K562 (cell line): Measurements from ENCODE around the gene STX3. TPM values are rescaled to one million over a fixed set of nuclear protein-coding genes. Genes with fewer than 3 reads are reported as not detected.

Experiments
- ATAC-seq: fragments of 200-7000 bp; cut with Tn5 transposase; 3 replicates; pipeline ENCODE4 v1.9.1; 2020; ENCODE audit warnings: moderate library complexity
- BruUV-seq: library from RNA; stranded (reverse); fragments of 400-500 nt; replicated peaks from 2 replicates; lab custom pipeline; 2021; lab: Mats Ljungman, UMichigan
- CTCF ChIA-PET: fragments of 300-600 bp; formaldehyde crosslinking; extraction: SDS; loops from one replicate; lab custom pipeline; 2021; ENCODE audit warnings: low intra/inter-chr PET ratio; lab: Yijun Ruan, JAX
- POLR2A ChIA-PET: fragments of 300-600, 350-650 bp; sonication (Branson Sonifier 250); formaldehyde crosslinking; extraction: SDS; loops from one replicate; lab custom pipeline; 2021; ENCODE audit warnings: antibody characterized with exemption, inconsistent platforms; lab: Yijun Ruan, JAX
- DNase-seq, 4 experiments: peaks; one replicate each; pipeline versions ENCODE4 v3.0.0 to v3.0.0-alpha.2; 2011 to 2018; ENCODE audit warnings: low spot score in 3 of 4, mixed read lengths in 3 of 4; ENCODE audit errors: extremely low read depth in 1 of 4
- FAIRE-seq: peaks from 2 replicates; lab custom pipeline; 2011; peaks lifted over from hg19 to GRCh38; lab: Jason Lieb, UNC
- H2AFZ ChIP-seq: 2 replicates; pipeline ENCODE4 v1.6.0; 2011; ENCODE audit warnings: low read depth, low read length, control low read depth, inconsistent platforms
- H3K27ac ChIP-seq: fragments of 200-600 bp; 3 replicates; pipeline ENCODE4 v1.8.0; 2011; ENCODE audit warnings: low read depth, mild to moderate bottlenecking, control low read depth, inconsistent platforms, low read length, moderate library complexity, mixed read lengths; ENCODE audit errors: extremely low read depth
- H3K27me3 ChIP-seq, 2 experiments: fragments of 300-600 bp in 1 of 2; 2 replicates in 1 of 2; 3 replicates in 1 of 2; pipeline versions ENCODE4 v1.6.0 to v1.8.0; 2011; ENCODE audit warnings: inconsistent platforms in 2 of 2, low read length in 2 of 2, mild to moderate bottlenecking in 1 of 2, mixed read lengths in 1 of 2, moderate library complexity in 1 of 2; ENCODE audit not compliant: control insufficient read depth in 2 of 2, insufficient read depth in 2 of 2
- H3K36me3 ChIP-seq: fragments of 300-600 bp; 3 replicates; pipeline ENCODE4 v1.8.0; 2011; ENCODE audit warnings: mild to moderate bottlenecking, low read length, inconsistent platforms; ENCODE audit not compliant: control insufficient read depth, insufficient read depth
- H3K4me1 ChIP-seq, 2 experiments: fragments of 200-600 bp in 1 of 2; replicated peaks in 1 of 2; 2 replicates in 1 of 2; 3 replicates in 1 of 2; pipeline versions ENCODE4 v1.5.1 to v1.8.0; 2011; ENCODE audit warnings: inconsistent platforms in 2 of 2, low read length in 2 of 2, mild to moderate bottlenecking in 1 of 2, mixed read lengths in 1 of 2, moderate library complexity in 1 of 2; ENCODE audit not compliant: control insufficient read depth in 2 of 2, insufficient read depth in 2 of 2
- H3K4me2 ChIP-seq: 2 replicates; pipeline ENCODE4 v1.6.1; 2011; ENCODE audit warnings: low read length, control low read depth, inconsistent platforms, mixed read lengths; ENCODE audit not compliant: insufficient read depth
- H3K4me3 ChIP-seq: fragments of 200-600 bp; sonication (generic), shearing (Covaris generic); 2 replicates; pipeline ENCODE4 v1.5.1; 2016; ENCODE audit warnings: control low read depth, inconsistent platforms
- H3K79me2 ChIP-seq: fragments of 200-600 bp; 3 replicates; pipeline ENCODE4 v1.8.0; 2011; ENCODE audit warnings: low read length, inconsistent platforms; ENCODE audit not compliant: control insufficient read depth, insufficient read depth
- H3K9ac ChIP-seq, 2 experiments: 2 replicates each; pipeline versions ENCODE4 v1.6.0 to v1.6.1; 2011; ENCODE audit warnings: low read depth in 2 of 2, low read length in 2 of 2, control low read depth in 1 of 2, inconsistent platforms in 1 of 2, mild to moderate bottlenecking in 1 of 2, mixed read lengths in 1 of 2; ENCODE audit not compliant: insufficient read depth in 1 of 2
- H3K9me1 ChIP-seq: one replicate; pipeline ENCODE4 v1.6.0; 2011; ENCODE audit warnings: inconsistent platforms, mild to moderate bottlenecking, low read length, moderate library complexity; ENCODE audit not compliant: control insufficient read depth, insufficient read depth
- H3K9me3 ChIP-seq: replicated peaks from 2 replicates; pipeline ENCODE4 v1.5.1; 2011; ENCODE audit warnings: low read depth, low read length, inconsistent platforms; ENCODE audit not compliant: control insufficient read depth, insufficient read depth
- H4K20me1 ChIP-seq: replicated peaks from 2 replicates; pipeline ENCODE4 v1.6.1; 2011; ENCODE audit warnings: low read length, inconsistent platforms, mixed read lengths; ENCODE audit not compliant: control insufficient read depth, insufficient read depth
- EGR1 ChIP-seq: fragments of 450-650 bp; conservative IDR thresholded peaks from 2 replicates; pipeline ENCODE4 v1.6.1; 2017; ENCODE audit warnings: mild to moderate bottlenecking
- MEF2A ChIP-seq: IDR thresholded peaks from 2 replicates; pipeline ENCODE4 v1.6.1; 2011; ENCODE audit warnings: low read depth, mild to moderate bottlenecking, low read length, moderate library complexity; ENCODE audit not compliant: control insufficient read depth
- NFYB ChIP-seq: IDR thresholded peaks from 2 replicates; pipeline ENCODE4 v1.6.1; 2011; ENCODE audit warnings: mild to moderate bottlenecking, moderate library complexity; ENCODE audit not compliant: insufficient read length; ENCODE audit errors: extremely low read depth
- RB1 ChIP-seq: fragments of 450-650 bp; IDR thresholded peaks from 2 replicates; pipeline ENCODE4 v1.6.1; 2017; ENCODE audit warnings: low read depth, mild to moderate bottlenecking
- SNAPC5 ChIP-seq: fragments of 250-450 bp; sonication (Bioruptor Pico); IDR thresholded peaks from 2 replicates; pipeline ENCODE4 v1.8.0; 2021; ENCODE audit warnings: moderate library complexity, mild to moderate bottlenecking, inconsistent platforms
- STAT5B ChIP-seq: fragments of 250-450 bp; sonication (Bioruptor Pico); IDR thresholded peaks from 2 replicates; pipeline ENCODE4 v1.8.0; 2021; ENCODE audit warnings: mild to moderate bottlenecking, inconsistent platforms
- YBX1 ChIP-seq: fragments of 450-650 bp; IDR thresholded peaks from 2 replicates; pipeline ENCODE4 v1.7.1; 2016; ENCODE audit warnings: mild to moderate bottlenecking
- ZNF12 ChIP-seq: sonication (generic); formaldehyde crosslinking; IDR thresholded peaks from 2 replicates; pipeline ENCODE4 v1.4.0; 2020; ENCODE audit warnings: mild to moderate bottlenecking, missing genetic modification reagents
- WGBS: fragments of 100-300 bp; shearing (Covaris generic); methylation state at CpG from one replicate; pipeline ENCODE4 v1.1.6; 2016; ENCODE audit warnings: low coverage, mixed read lengths; ENCODE audit not compliant: insufficient coverage; ENCODE audit errors: missing lambda C conversion rate; 5-methylcytosine and 5-hydroxymethylcytosine counted together
- in situ Hi-C: fragments of 300-500 bp; cut with MboI; formaldehyde crosslinking; loops from 4 replicates; pipeline ENCODE4 v1.15.0; 2018; ENCODE audit warnings: inconsistent platforms, mixed read lengths
- intact Hi-C: fragments of 100-400 bp; cut with micrococcal nuclease; formaldehyde crosslinking; loops from 2 replicates; pipeline ENCODE4 v1.14.2; 2022
- polyA plus RNA-seq, 8 experiments: library from polyadenylated mRNA; depleted of rRNA in 4 of 8; stranded (reverse) in 5 of 8; unstranded in 3 of 8; fragments of >200 nt; fragmentation: Nextera tagmentation in 2 of 8; fragmentation: Illumina TruSeq in 1 of 8; extraction: Ambion mirVana in 2 of 8; extraction: Trizol in 1 of 8; gene quantifications; 2 replicates each; pipeline versions ENCODE4 v1.2.1 to v1.2.3, GENCODE V29; 2011 to 2014; ENCODE audit warnings: inconsistent platforms in 1 of 8, missing spikeins in 1 of 8
- total RNA-seq, 7 experiments: library from RNA; depleted of rRNA in 6 of 7; stranded (reverse); fragments of >200 nt in 6 of 7; fragmentation: Illumina TruSeq in 2 of 7; extraction: Trizol in 2 of 7; gene quantifications; 2 replicates each; pipeline versions ENCODE4 v1.2.1 to v1.2.3, GENCODE V29; 2011 to 2021; ENCODE audit warnings: low replicate concordance in 1 of 7

STX3 gene
- total and polyA plus RNA-seq, 9 of the 15 experiments (the other 6 are each of a cell fraction or from before 2014, with no cell fraction given) = 12.0 to 91.6 (median 48.7) TPM

GRCh38 chr11:59854871-59855270 lies 99.7 kb downstream of the STX3 start:
- in situ Hi-C loops = no loop called here

More at GRCh38 chr11:59854871-59855270, 99.7 kb downstream of the STX3 start:
- H3K4me2 ChIP-seq = no peak overlapping the region
- TF ChIP-seq STAT5B (CRISPR knock-in tag) (no peak), NFYB (no peak), MEF2A (no peak), YBX1 (no peak), SNAPC5 (CRISPR knock-in tag) (no peak), ZNF12 (CRISPR knock-in tag) (no peak), RB1 (no peak), EGR1 (no peak)
- ATAC-seq = no peak
- H3K27ac ChIP-seq = no peak overlapping the region
- no peak for FAIRE-seq
- H3K4me1 ChIP-seq = peaks cover 11 to 48% of the 10 kb centered on the region in 2 experiments; a peak in 4 of 5 replicates
- peak overlapping the region; percentile 58; the same call in 1 of the 2 replicates for H2AFZ ChIP-seq
- H3K9ac ChIP-seq = no peak overlapping the region
- no peaks in the 10 kb centered on the region for H3K27me3 ChIP-seq
- H3K9me1 ChIP-seq = no peaks in the 10 kb centered on the region
- POLR2A ChIA-PET = no interaction called here
- 32% methylated on average over 2 of the region's 2 CpGs for WGBS
- no TSS peak for BruUV-seq
- intact Hi-C loops = no loop called here
- 0 out of 2 replicates have a peak, but pooled peaks cover 4% of the 10 kb centered on the region for H3K9me3 ChIP-seq
- H3K79me2 ChIP-seq = no peaks in the 10 kb centered on the region
- H3K4me3 ChIP-seq = no peak overlapping the region
- no peak for DNase-seq
- H4K20me1 ChIP-seq = no peaks in the 10 kb centered on the region
- H3K36me3 ChIP-seq = no peaks in the 10 kb centered on the region
- CTCF ChIA-PET = no interaction called here

Other genes starting within 250 kb of the STX3 start
Only the 7 nearest of the 10 such genes appear.
- gene OSBP, start 139.6 kb upstream of the STX3 start, total RNA-seq (2014; rRNA removed) = 22.2 and 28.7 TPM in 2 replicates
- 33.3 and 36.1 TPM in 2 replicates for gene OSBP, start 139.6 kb upstream of the STX3 start, total RNA-seq (2014; rRNA removed; fragmentation: Illumina TruSeq; extraction: Trizol)
- 28.7 and 28.9 TPM in 2 replicates for gene OSBP, start 139.6 kb upstream of the STX3 start, total RNA-seq (2015; rRNA removed; fragmentation: Illumina TruSeq; extraction: Trizol)
- gene OSBP, start 139.6 kb upstream of the STX3 start, total RNA-seq (2021) = 37.7 and 44.3 TPM in 2 replicates
- 33.9 and 37.2 TPM in 2 replicates for gene OSBP, start 139.6 kb upstream of the STX3 start, polyA plus RNA-seq (2011; rRNA removed)
- 46.9 and 49.0 TPM in 2 replicates for gene OSBP, start 139.6 kb upstream of the STX3 start, polyA plus RNA-seq (2014; fragmentation: Illumina TruSeq; extraction: Trizol)
- gene OSBP, start 139.6 kb upstream of the STX3 start, polyA plus RNA-seq (2014; fragmentation: Nextera tagmentation; extraction: Ambion mirVana) = 10 to 100 TPM; 11.7 to 11.9 TPM
- 24.5 and 27.8 TPM in 2 replicates for gene OSBP, start 139.6 kb upstream of the STX3 start, polyA plus RNA-seq (2014; rRNA removed)
- gene PATL1, start 86.3 kb upstream of the STX3 start, total RNA-seq (2014; rRNA removed) = 7.7 and 8.8 TPM in 2 replicates
- gene PATL1, start 86.3 kb upstream of the STX3 start, total RNA-seq (2014; rRNA removed; fragmentation: Illumina TruSeq; extraction: Trizol) = 14.8 and 18.4 TPM in 2 replicates
- 16.4 and 16.9 TPM in 2 replicates for gene PATL1, start 86.3 kb upstream of the STX3 start, total RNA-seq (2015; rRNA removed; fragmentation: Illumina TruSeq; extraction: Trizol)
- gene PATL1, start 86.3 kb upstream of the STX3 start, total RNA-seq (2021) = 27.3 and 30.2 TPM in 2 replicates
- 34.1 and 38.4 TPM in 2 replicates for gene PATL1, start 86.3 kb upstream of the STX3 start, polyA plus RNA-seq (2011; rRNA removed)
- 43.4 and 48.0 TPM in 2 replicates for gene PATL1, start 86.3 kb upstream of the STX3 start, polyA plus RNA-seq (2014; fragmentation: Illumina TruSeq; extraction: Trizol)
- gene PATL1, start 86.3 kb upstream of the STX3 start, polyA plus RNA-seq (2014; fragmentation: Nextera tagmentation; extraction: Ambion mirVana) = 1 to 10 TPM; 3.2 to 5.0 TPM
- 19.4 and 23.3 TPM in 2 replicates for gene PATL1, start 86.3 kb upstream of the STX3 start, polyA plus RNA-seq (2014; rRNA removed)
- gene OR10V1, start 41.5 kb upstream of the STX3 start, total RNA-seq (2014; rRNA removed) = not detected in 2 replicates
- not detected in 2 replicates for gene OR10V1, start 41.5 kb upstream of the STX3 start, total RNA-seq (2014; rRNA removed; fragmentation: Illumina TruSeq; extraction: Trizol)
- gene OR10V1, start 41.5 kb upstream of the STX3 start, total RNA-seq (2015; rRNA removed; fragmentation: Illumina TruSeq; extraction: Trizol) = not detected in 2 replicates
- not detected in 2 replicates for gene OR10V1, start 41.5 kb upstream of the STX3 start, total RNA-seq (2021)
- gene OR10V1, start 41.5 kb upstream of the STX3 start, polyA plus RNA-seq (2011; rRNA removed) = not detected in 2 replicates
- gene OR10V1, start 41.5 kb upstream of the STX3 start, polyA plus RNA-seq (2014; fragmentation: Illumina TruSeq; extraction: Trizol) = not detected in 2 replicates
- gene OR10V1, start 41.5 kb upstream of the STX3 start, polyA plus RNA-seq (2014; fragmentation: Nextera tagmentation; extraction: Ambion mirVana) = not detected
- gene OR10V1, start 41.5 kb upstream of the STX3 start, polyA plus RNA-seq (2014; rRNA removed) = not detected in 2 replicates
- 166 and 202 TPM in 2 replicates for gene MRPL16, start 55.4 kb downstream of the STX3 start, total RNA-seq (2014; rRNA removed)
- 157 and 158 TPM in 2 replicates for gene MRPL16, start 55.4 kb downstream of the STX3 start, total RNA-seq (2014; rRNA removed; fragmentation: Illumina TruSeq; extraction: Trizol)
- gene MRPL16, start 55.4 kb downstream of the STX3 start, total RNA-seq (2015; rRNA removed; fragmentation: Illumina TruSeq; extraction: Trizol) = 139 and 146 TPM in 2 replicates
- 157 and 168 TPM in 2 replicates for gene MRPL16, start 55.4 kb downstream of the STX3 start, total RNA-seq (2021)
- 106 and 172 TPM in 2 replicates for gene MRPL16, start 55.4 kb downstream of the STX3 start, polyA plus RNA-seq (2011; rRNA removed)
- 209 and 212 TPM in 2 replicates for gene MRPL16, start 55.4 kb downstream of the STX3 start, polyA plus RNA-seq (2014; fragmentation: Illumina TruSeq; extraction: Trizol)
- 10 to 100 TPM; 63.3 to 99.3 TPM for gene MRPL16, start 55.4 kb downstream of the STX3 start, polyA plus RNA-seq (2014; fragmentation: Nextera tagmentation; extraction: Ambion mirVana)
- gene MRPL16, start 55.4 kb downstream of the STX3 start, polyA plus RNA-seq (2014; rRNA removed) = 191 and 196 TPM in 2 replicates
- 0.23 and 0.37 TPM in 2 replicates for gene CBLIF, start 90.1 kb downstream of the STX3 start, total RNA-seq (2014; rRNA removed)
- gene CBLIF, start 90.1 kb downstream of the STX3 start, total RNA-seq (2014; rRNA removed; fragmentation: Illumina TruSeq; extraction: Trizol) = 0.45 and 0.58 TPM in 2 replicates
- gene CBLIF, start 90.1 kb downstream of the STX3 start, total RNA-seq (2015; rRNA removed; fragmentation: Illumina TruSeq; extraction: Trizol) = 0.40 and 0.53 TPM in 2 replicates
- 0.62 and 0.72 TPM in 2 replicates for gene CBLIF, start 90.1 kb downstream of the STX3 start, total RNA-seq (2021)
- gene CBLIF, start 90.1 kb downstream of the STX3 start, polyA plus RNA-seq (2011; rRNA removed) = 0.07 and 0.11 TPM in 2 replicates
- gene CBLIF, start 90.1 kb downstream of the STX3 start, polyA plus RNA-seq (2014; fragmentation: Illumina TruSeq; extraction: Trizol) = 0.58 and 0.76 TPM in 2 replicates
- gene CBLIF, start 90.1 kb downstream of the STX3 start, polyA plus RNA-seq (2014; fragmentation: Nextera tagmentation; extraction: Ambion mirVana) = under 1 TPM; 0.39 to 0.83 TPM
- 0.49 and 0.54 TPM in 2 replicates for gene CBLIF, start 90.1 kb downstream of the STX3 start, polyA plus RNA-seq (2014; rRNA removed)
- 3.8 TPM in 2 replicates for gene TCN1, start 111.1 kb downstream of the STX3 start, total RNA-seq (2014; rRNA removed)
- 7.1 and 8.0 TPM in 2 replicates for gene TCN1, start 111.1 kb downstream of the STX3 start, total RNA-seq (2014; rRNA removed; fragmentation: Illumina TruSeq; extraction: Trizol)
- gene TCN1, start 111.1 kb downstream of the STX3 start, total RNA-seq (2015; rRNA removed; fragmentation: Illumina TruSeq; extraction: Trizol) = 17.9 and 18.8 TPM in 2 replicates
- gene TCN1, start 111.1 kb downstream of the STX3 start, total RNA-seq (2021) = 4.6 and 6.6 TPM in 2 replicates
- 0.63 and 1.4 TPM in 2 replicates for gene TCN1, start 111.1 kb downstream of the STX3 start, polyA plus RNA-seq (2011; rRNA removed)
- 9.5 and 10.4 TPM in 2 replicates for gene TCN1, start 111.1 kb downstream of the STX3 start, polyA plus RNA-seq (2014; fragmentation: Illumina TruSeq; extraction: Trizol)
- 10 to 100 TPM; 19.0 to 25.9 TPM for gene TCN1, start 111.1 kb downstream of the STX3 start, polyA plus RNA-seq (2014; fragmentation: Nextera tagmentation; extraction: Ambion mirVana)
- 4.8 and 5.1 TPM in 2 replicates for gene TCN1, start 111.1 kb downstream of the STX3 start, polyA plus RNA-seq (2014; rRNA removed)
- not detected in 2 replicates for gene OOSP3, start 123.4 kb downstream of the STX3 start, total RNA-seq (2014; rRNA removed)
- not detected in 2 replicates for gene OOSP3, start 123.4 kb downstream of the STX3 start, total RNA-seq (2014; rRNA removed; fragmentation: Illumina TruSeq; extraction: Trizol)
- gene OOSP3, start 123.4 kb downstream of the STX3 start, total RNA-seq (2015; rRNA removed; fragmentation: Illumina TruSeq; extraction: Trizol) = not detected in 2 replicates
- not detected in 2 replicates for gene OOSP3, start 123.4 kb downstream of the STX3 start, total RNA-seq (2021)
- gene OOSP3, start 123.4 kb downstream of the STX3 start, polyA plus RNA-seq (2011; rRNA removed) = 0.09 and 0.15 TPM in 2 replicates
- gene OOSP3, start 123.4 kb downstream of the STX3 start, polyA plus RNA-seq (2014; fragmentation: Illumina TruSeq; extraction: Trizol) = 0.21 TPM in 1 of 2 replicates, not detected in the other
- under 1 TPM in 1 of 2 experiments, not detected in 1; 0.32 TPM for gene OOSP3, start 123.4 kb downstream of the STX3 start, polyA plus RNA-seq (2014; fragmentation: Nextera tagmentation; extraction: Ambion mirVana)
- 0.09 TPM in 1 of 2 replicates, not detected in the other for gene OOSP3, start 123.4 kb downstream of the STX3 start, polyA plus RNA-seq (2014; rRNA removed)